GM12891 (cell line): ENCODE results near the gene CCSER1.

Experiments used
- POLR2A ChIP-seq: IDR thresholded peaks from 2 replicates; pipeline ENCODE4 v1.6.1; 2011; ENCODE audit warnings: low read depth, low read length, control low read depth
- POLR2AphosphoS5 ChIP-seq: IDR thresholded peaks from 2 replicates; pipeline ENCODE4 v1.6.1; 2011; ENCODE audit warnings: low read depth, low read length, control low read depth
- TAF1 ChIP-seq: IDR thresholded peaks from 2 replicates; pipeline ENCODE4 v1.6.1; 2011; ENCODE audit warnings: low read depth, low read length, control low read depth

- no peak for TF ChIP-seq TAF1
- no peak for TF ChIP-seq POLR2AphosphoS5
- TF ChIP-seq POLR2A: no peak
Observed at GRCh38 chr4:90597927-90598326, 470.7 kb downstream of the CCSER1 start.
